Endothelial cell of umbilical vein (primary cell): ENCODE measurements around the gene MACROH2A2.

Experiments
- CTCF ChIP-seq, 2 donors: IDR thresholded peaks; 1 replicate in 1 of 2; 2 replicates in 1 of 2; pipeline ENCODE4 v1.5.1; 2011; ENCODE audit warnings: low read length in 2 of 2, mild to moderate bottlenecking in 2 of 2, moderate library complexity in 2 of 2, control low read depth in 1 of 2, inconsistent platforms in 1 of 2, low read depth in 1 of 2; ENCODE audit not compliant: insufficient read depth in 1 of 2; ENCODE audit errors: extremely low read depth in 1 of 2
- MAX ChIP-seq: IDR thresholded peaks from 2 replicates; pipeline ENCODE4 v1.6.1; 2011; ENCODE audit not compliant: insufficient read depth, insufficient read length
- POLR2A ChIP-seq: IDR thresholded peaks from 2 replicates; pipeline ENCODE4 v1.6.1; 2012; ENCODE audit warnings: low read depth, mild to moderate bottlenecking, control low read depth, low read length
- POLR2AphosphoS5 ChIP-seq: IDR thresholded peaks from 2 replicates; pipeline ENCODE4 v1.6.1; 2012; ENCODE audit warnings: low read depth, mild to moderate bottlenecking, control low read depth, low read length, moderate library complexity; ENCODE audit not compliant: insufficient read depth

- TF ChIP-seq POLR2A (no peak), MAX (no peak), POLR2AphosphoS5 (no peak), CTCF (IDR thresholded peaks at IDR 0.05; ENCODE audit: extremely low read depth in 1 of 2, insufficient read depth in 1 of 2, low read depth in 1 of 2, low read length in 2 of 2) (no peak)
Observed at GRCh38 chr10:70137927-70138883, 85.6 kb downstream of the MACROH2A2 start.
